ENCODE measurements around the gene TBC1D22A. TPM values are rescaled to one million over a fixed set of nuclear protein-coding genes. Genes with fewer than 3 reads are reported as not detected.
A peak's percentile ranks its signal among the peaks of the same experiment; 100 is the strongest.

The TBC1D22A gene
- total and polyA plus RNA-seq, 8 donors: 13.3 to 53.1 (median 21.5) TPM

DNA sequence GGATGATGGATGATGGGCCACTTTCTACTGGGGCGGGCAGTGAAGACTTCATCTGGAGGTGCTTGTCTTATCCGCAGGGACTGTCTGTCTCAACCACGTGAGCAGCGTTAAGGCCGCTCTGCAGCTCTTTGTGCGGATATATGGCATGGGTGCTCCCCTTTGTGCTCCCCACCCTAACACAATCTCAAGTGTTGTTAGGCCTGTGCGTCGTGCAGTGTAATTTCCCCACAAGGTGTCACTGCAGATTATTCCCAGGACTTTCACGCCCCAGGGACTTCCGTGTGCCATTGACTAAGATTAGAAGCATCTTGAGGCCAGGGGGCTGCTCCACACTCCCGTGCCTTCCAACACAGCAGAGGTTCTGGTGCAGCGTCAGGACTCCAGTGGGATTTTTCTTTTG, 65.3 kb downstream of the TBC1D22A start:
- peaks cover 4 to 30% (median 18%) of the 10 kb centered on the region in 4 donors for H3K36me3 ChIP-seq
- H3K4me3 ChIP-seq: no peak overlapping the region
- no peaks in the 10 kb centered on the region for H3K27me3 ChIP-seq
- peaks cover 26 to 37% (median 33%) of the 10 kb centered on the region in 4 donors for H3K4me1 ChIP-seq
- WGBS, 5 donors: 87 to 98% (median 97%) methylated on average over 12 of the region's 12 CpGs
- intact Hi-C loops (cut with DNase I; ENCODE audit: low total_unique reads): no loop called here
- TF ChIP-seq, protein P1, sequence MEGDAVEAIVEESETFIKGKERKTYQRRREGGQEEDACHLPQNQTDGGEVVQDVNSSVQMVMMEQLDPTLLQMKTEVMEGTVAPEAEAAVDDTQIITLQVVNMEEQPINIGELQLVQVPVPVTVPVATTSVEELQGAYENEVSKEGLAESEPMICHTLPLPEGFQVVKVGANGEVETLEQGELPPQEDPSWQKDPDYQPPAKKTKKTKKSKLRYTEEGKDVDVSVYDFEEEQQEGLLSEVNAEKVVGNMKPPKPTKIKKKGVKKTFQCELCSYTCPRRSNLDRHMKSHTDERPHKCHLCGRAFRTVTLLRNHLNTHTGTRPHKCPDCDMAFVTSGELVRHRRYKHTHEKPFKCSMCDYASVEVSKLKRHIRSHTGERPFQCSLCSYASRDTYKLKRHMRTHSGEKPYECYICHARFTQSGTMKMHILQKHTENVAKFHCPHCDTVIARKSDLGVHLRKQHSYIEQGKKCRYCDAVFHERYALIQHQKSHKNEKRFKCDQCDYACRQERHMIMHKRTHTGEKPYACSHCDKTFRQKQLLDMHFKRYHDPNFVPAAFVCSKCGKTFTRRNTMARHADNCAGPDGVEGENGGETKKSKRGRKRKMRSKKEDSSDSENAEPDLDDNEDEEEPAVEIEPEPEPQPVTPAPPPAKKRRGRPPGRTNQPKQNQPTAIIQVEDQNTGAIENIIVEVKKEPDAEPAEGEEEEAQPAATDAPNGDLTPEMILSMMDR (IDR thresholded peaks at IDR 0.05): no peak
- TF ChIP-seq POLR2A (IDR thresholded peaks at IDR 0.05) (no peak), POLR2AphosphoS5 (IDR thresholded peaks at IDR 0.05) (no peak), EP300 (IDR thresholded peaks at IDR 0.05) (no peak)
- H3K9me3 ChIP-seq: no peaks in the 10 kb centered on the region
- no peak overlapping the region for H3K27ac ChIP-seq
- no peak for DNase-seq

DNA sequence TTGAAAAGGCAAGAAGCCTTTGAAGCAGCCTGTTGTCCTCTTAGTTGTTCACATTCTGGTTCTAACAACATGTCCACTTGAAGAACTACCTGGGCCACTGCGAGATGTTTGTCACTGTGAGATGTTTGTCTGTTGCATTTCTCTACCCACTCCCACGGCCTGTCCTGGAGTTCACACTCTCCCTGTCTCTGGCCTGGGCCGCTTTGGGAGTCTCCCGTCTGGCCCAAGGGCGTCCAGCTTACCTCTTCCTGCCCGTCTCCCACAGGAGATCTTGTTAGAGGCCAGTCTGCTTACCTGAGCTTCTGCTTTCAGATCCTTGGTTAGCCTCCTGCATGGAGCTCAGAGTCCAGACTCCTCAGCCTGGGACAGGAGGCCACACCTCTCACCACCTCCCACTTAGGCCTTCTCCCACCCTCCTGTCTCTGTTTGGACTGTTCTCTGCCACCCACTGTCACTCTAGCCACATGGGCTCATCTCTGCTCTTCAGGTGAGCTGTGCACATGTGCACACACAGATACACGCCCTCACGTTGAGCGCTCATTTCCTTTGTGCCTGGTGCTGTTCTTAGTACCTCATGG, 66.0 kb downstream of the TBC1D22A start:
- DNase-seq: no peak
- no peak overlapping the region for H3K4me3 ChIP-seq
- TF ChIP-seq POLR2A (IDR thresholded peaks at IDR 0.05) (no peak), POLR2AphosphoS5 (IDR thresholded peaks at IDR 0.05) (no peak), EP300 (IDR thresholded peaks at IDR 0.05) (no peak)
- TF ChIP-seq, protein P1 (IDR thresholded peaks at IDR 0.05): no peak
- peaks cover 26 to 37% (median 35%) of the 10 kb centered on the region in 4 donors for H3K4me1 ChIP-seq
- 78 to 87% (median 86%) methylated on average over 9 of the region's 9 CpGs for WGBS, 5 donors
- no peaks in the 10 kb centered on the region for H3K9me3 ChIP-seq
- H3K27me3 ChIP-seq: no peaks in the 10 kb centered on the region
- intact Hi-C loops (cut with DNase I; ENCODE audit: low total_unique reads): no loop called here
- peaks cover 4 to 25% (median 15%) of the 10 kb centered on the region in 4 donors for H3K36me3 ChIP-seq
- H3K27ac ChIP-seq: peak overlapping the region in 2 of 5 donors; percentile 72 to 84

DNA sequence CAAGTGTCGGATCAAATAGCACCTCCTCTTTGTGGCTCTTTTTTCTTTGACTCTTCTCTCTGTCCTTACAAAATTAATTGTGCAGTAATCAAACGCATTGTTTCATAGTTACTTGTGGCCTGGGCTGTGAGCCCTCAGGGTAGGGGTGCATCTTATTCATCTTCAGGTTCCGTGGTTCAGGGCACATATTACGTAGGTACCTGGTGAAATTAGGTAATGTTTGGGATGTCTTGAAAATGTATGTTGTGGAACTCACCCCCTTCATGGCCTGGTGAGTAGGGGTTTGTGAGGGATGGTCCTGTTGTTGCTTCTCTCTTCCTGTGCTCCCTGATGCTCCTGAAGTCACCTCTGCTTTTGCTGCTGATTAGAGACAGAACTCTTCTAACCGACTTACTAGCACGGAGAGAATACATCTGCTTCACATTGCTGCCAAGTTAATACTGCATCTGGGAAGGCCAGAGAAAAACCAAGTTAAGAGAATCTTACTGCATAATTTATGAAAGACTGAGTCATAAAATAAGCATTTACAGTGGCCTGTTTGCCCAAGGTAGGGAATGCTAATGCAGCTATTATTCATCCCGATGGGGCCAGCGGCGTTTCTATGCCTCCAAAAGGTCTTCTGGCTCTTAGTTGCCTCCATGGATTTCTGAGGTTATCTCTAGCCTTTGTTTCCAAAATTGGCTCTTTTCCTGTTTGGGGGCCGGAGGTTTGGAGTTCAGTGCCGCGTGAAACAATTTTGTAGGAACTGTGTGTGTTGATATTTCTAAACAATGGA, 66.9 kb downstream of the TBC1D22A start:
- H3K4me3 ChIP-seq: no peak overlapping the region
- 33 to 51% (median 34%) methylated on average over 12 of the region's 12 CpGs for WGBS, 5 donors
- H3K9me3 ChIP-seq: no peaks in the 10 kb centered on the region
- peaks cover under 1 to 16% (median 8%) of the 10 kb centered on the region in 4 donors for H3K36me3 ChIP-seq
- DNase-seq: peak in 1 of 2 donors; percentile 86
- intact Hi-C loops (cut with DNase I; ENCODE audit: low total_unique reads): no loop called here
- peaks cover 26 to 41% (median 35%) of the 10 kb centered on the region in 4 donors for H3K4me1 ChIP-seq
- H3K27ac ChIP-seq: peak overlapping the region; percentile 16 to 84 (median 69)
- H3K27me3 ChIP-seq: no peaks in the 10 kb centered on the region
- TF ChIP-seq POLR2AphosphoS5 (IDR thresholded peaks at IDR 0.05) (peak in 1 of 3 donors; percentile 59), EP300 (IDR thresholded peaks at IDR 0.05) (no peak)

DNA sequence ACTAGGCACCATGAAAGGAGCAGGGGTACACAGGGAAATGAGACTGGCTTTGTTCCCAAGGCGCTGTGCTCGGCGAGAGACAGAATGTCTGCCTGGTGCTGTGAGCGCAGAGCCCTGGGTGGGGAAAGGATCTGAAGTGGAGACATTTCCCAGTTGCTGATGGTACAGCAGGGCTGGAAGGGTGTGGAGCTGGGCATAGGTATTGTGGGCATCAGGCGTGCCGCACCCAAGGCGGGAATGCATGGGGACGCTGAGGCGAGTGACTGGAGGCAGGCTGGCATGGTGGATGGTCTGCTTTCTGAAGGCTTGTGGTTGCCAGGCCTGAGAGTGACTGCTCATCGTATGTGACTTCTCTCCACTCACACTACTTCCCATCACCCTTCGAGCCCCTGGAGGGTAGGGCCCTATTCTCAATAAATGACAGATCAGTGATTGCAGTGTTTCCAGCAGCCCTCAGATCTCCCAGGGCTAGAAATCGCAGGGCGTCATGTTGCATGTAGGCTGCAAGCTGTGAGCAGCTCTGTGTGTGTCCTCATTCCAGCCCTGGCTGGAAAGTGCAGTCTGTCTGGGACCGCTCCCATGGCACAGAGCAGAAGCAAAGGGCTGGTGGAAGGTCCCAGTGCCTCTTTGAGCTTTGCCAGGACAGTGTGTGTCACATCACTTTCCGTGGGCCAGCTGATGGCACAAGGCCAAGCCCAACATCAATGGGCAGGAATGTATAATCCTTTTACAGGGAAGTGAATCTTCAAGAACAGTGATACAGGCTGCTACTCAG, 67.7 kb downstream of the TBC1D22A start:
- 38 to 55% (median 44%) methylated on average over 15 of the region's 15 CpGs for WGBS, 5 donors
- Histone ChIP-seq H3K4me3 (no peak overlapping the region), H3K36me3 (peaks cover 0 to 14% (median 6%) of the 10 kb centered on the region in 4 donors), H3K9me3 (peaks cover 0 to 6% (median 3%) of the 10 kb centered on the region in 4 donors), H3K27me3 (no peaks in the 10 kb centered on the region), H3K4me1 (peaks cover 26 to 41% (median 35%) of the 10 kb centered on the region in 4 donors), H3K27ac (peak overlapping the region; percentile 16 to 84 (median 69))
- intact Hi-C loops (cut with DNase I; ENCODE audit: low total_unique reads): no loop called here
- TF ChIP-seq, protein P1 (IDR thresholded peaks at IDR 0.05): no peak
- TF ChIP-seq POLR2AphosphoS5 (IDR thresholded peaks at IDR 0.05) (no peak), POLR2A (IDR thresholded peaks at IDR 0.05) (no peak), EP300 (IDR thresholded peaks at IDR 0.05) (no peak)
- DNase-seq: peak; percentile 53 to 66
